A673 (cell line): ENCODE measurements around the gene KEAP1. TPM values are rescaled to one million over a fixed set of nuclear protein-coding genes. Genes with fewer than 3 reads are reported as not detected.

Experiments used
- BruUV-seq: library from RNA; stranded (reverse); fragments of 400-500 nt; replicated peaks from 2 replicates; lab custom pipeline; 2021; lab: Mats Ljungman, UMichigan
- CTCF ChIA-PET: fragments of 300-600 bp; sonication (Branson Sonifier 250); formaldehyde crosslinking; loops from one replicate; lab custom pipeline; 2022; ENCODE audit warnings: antibody characterized with exemption; lab: Charles Lee
- POLR2A ChIA-PET: fragments of 300-600 bp; sonication (Branson Sonifier 250); formaldehyde crosslinking; loops from one replicate; lab custom pipeline; 2022; ENCODE audit warnings: antibody characterized with exemption; ENCODE audit not compliant: low non-redundant PET; lab: Charles Lee
- DNase-seq: peaks from one replicate; pipeline ENCODE4 v3.0.0-alpha.2; 2015; ENCODE audit warnings: low spot score
- H3K27ac ChIP-seq: fragments of 200-600 bp; sonication (generic); 2 replicates; pipeline ENCODE4 v1.5.1; 2016; ENCODE audit warnings: mixed run types, low read depth, mild to moderate bottlenecking, mixed read lengths, antibody characterized with exemption, low read length; ENCODE audit not compliant: poor library complexity, severe bottlenecking
- H3K27me3 ChIP-seq: fragments of 200-600 bp; sonication (generic); replicated peaks from 2 replicates; pipeline ENCODE4 v1.6.1; 2017; ENCODE audit warnings: mixed run types, low read depth, mild to moderate bottlenecking, mixed read lengths, antibody characterized with exemption, low read length; ENCODE audit not compliant: insufficient read depth, poor library complexity
- H3K36me3 ChIP-seq: fragments of 200-600 bp; sonication (generic); 2 replicates; pipeline ENCODE4 v1.6.1; 2016; ENCODE audit warnings: mixed run types, mild to moderate bottlenecking, mixed read lengths, antibody characterized with exemption, low read length; ENCODE audit not compliant: insufficient read depth, poor library complexity, severe bottlenecking
- H3K4me1 ChIP-seq: fragments of 200-600 bp; sonication (generic); 2 replicates; pipeline ENCODE4 v1.6.1; 2017; ENCODE audit warnings: mixed run types, mild to moderate bottlenecking, mixed read lengths, antibody characterized with exemption, low read length; ENCODE audit not compliant: insufficient read depth, poor library complexity, severe bottlenecking
- H3K4me3 ChIP-seq: fragments of 200-600 bp; sonication (generic); 2 replicates; pipeline ENCODE4 v1.5.1; 2016; ENCODE audit warnings: low read depth, mixed run types, mild to moderate bottlenecking, mixed read lengths, low read length; ENCODE audit not compliant: poor library complexity, severe bottlenecking
- H3K9me3 ChIP-seq: fragments of 200-600 bp; sonication (generic); 2 replicates; pipeline ENCODE4 v1.6.1; 2016; ENCODE audit warnings: mixed run types, low read depth, mild to moderate bottlenecking, mixed read lengths, antibody characterized with exemption, low read length; ENCODE audit not compliant: poor library complexity, severe bottlenecking
- EZH2 ChIP-seq: fragments of 200-600 bp; sonication (generic); IDR thresholded peaks from 2 replicates; pipeline ENCODE4 v1.6.1; 2017; ENCODE audit warnings: borderline replicate concordance, low read depth, mild to moderate bottlenecking, mixed read lengths, antibody characterized with exemption, low read length; ENCODE audit not compliant: poor library complexity, severe bottlenecking
- intact Hi-C: fragments of 100-400 bp; cut with micrococcal nuclease; formaldehyde crosslinking; loops from one replicate; pipeline ENCODE4 v1.10.0; 2022; ENCODE audit not compliant: unreplicated experiment
- total RNA-seq: library from RNA; stranded (reverse); gene quantifications from 2 replicates; pipeline ENCODE4 v1.2.3, GENCODE V29; 2021
- TF ChIP-seq, protein P1 (sequence below): fragments of 300-800, 200-600 bp; sonication (generic); conservative IDR thresholded peaks from 2 replicates; pipeline ENCODE4 v1.5.1; 2017; ENCODE audit warnings: low read depth, mild to moderate bottlenecking, antibody characterized with exemption, low read length, moderate library complexity, mixed read lengths

KEAP1 gene
- total RNA-seq, 1 experiment from 2014 or later, result 112 TPM

DNA sequence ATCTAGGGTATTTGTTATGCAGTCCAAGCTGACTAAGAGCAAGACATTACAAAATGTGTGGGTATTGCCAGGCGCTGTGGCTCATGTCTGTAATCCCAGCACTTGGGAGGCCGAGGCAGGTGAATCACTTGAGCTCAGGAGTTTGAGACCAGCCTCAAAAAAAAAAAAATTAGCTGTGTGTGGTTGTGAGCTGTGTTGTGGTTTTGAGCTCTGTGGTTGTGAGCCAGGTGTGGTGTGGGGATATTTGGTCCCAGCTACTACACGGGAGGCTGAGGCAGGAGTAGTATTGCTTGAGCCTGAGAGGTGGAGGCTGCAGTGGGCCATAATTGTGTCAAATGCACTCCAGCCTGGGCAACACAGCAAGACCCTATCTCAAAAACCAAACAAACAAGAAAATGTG is 5.6 kb upstream of the KEAP1 start:
- H3K4me1 ChIP-seq, result no peaks in the 10 kb centered on the region

DNA sequence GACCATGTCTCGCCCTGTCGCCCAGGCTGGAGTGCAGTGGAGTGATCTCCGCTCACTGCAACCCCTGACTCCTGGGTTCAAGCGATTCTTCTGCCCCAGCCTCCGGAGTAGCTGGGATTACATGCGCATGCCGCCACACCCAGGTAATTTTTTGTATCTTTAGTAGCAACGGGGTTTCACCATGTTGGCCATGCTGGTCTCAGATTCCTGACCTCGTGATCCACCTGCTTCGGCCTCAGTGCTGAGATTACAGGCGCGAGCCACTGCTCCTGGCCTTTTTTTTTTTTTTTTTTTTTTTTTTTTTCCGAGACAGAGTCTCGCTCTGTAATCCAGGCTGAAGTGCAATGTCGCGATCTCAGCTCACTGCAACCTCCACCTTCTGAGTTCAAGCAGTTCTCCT is 4.9 kb upstream of the KEAP1 start:
- TF ChIP-seq, protein P1, sequence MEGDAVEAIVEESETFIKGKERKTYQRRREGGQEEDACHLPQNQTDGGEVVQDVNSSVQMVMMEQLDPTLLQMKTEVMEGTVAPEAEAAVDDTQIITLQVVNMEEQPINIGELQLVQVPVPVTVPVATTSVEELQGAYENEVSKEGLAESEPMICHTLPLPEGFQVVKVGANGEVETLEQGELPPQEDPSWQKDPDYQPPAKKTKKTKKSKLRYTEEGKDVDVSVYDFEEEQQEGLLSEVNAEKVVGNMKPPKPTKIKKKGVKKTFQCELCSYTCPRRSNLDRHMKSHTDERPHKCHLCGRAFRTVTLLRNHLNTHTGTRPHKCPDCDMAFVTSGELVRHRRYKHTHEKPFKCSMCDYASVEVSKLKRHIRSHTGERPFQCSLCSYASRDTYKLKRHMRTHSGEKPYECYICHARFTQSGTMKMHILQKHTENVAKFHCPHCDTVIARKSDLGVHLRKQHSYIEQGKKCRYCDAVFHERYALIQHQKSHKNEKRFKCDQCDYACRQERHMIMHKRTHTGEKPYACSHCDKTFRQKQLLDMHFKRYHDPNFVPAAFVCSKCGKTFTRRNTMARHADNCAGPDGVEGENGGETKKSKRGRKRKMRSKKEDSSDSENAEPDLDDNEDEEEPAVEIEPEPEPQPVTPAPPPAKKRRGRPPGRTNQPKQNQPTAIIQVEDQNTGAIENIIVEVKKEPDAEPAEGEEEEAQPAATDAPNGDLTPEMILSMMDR, result no peak
- no peak for TF ChIP-seq EZH2
- peaks cover 11% of the 10 kb centered on the region for H3K27me3 ChIP-seq
- no peak for DNase-seq
- H3K4me3 ChIP-seq, result no peak overlapping the region
- BruUV-seq, result no TSS peak
- no peaks in the 10 kb centered on the region for H3K36me3 ChIP-seq
- no peak overlapping the region for H3K27ac ChIP-seq
- no peaks in the 10 kb centered on the region for H3K4me1 ChIP-seq
- no peaks in the 10 kb centered on the region for H3K9me3 ChIP-seq
- intact Hi-C loops, result loop anchor here (5.0 kb wide), 1 partner anchor 189 kb away; no protein-coding TSS in a partner anchor
- POLR2A ChIA-PET, result no interaction called here
- CTCF ChIA-PET, result interaction anchor here (0.6 kb wide), 1 partner anchor 29 kb away, joined by 6 read pairs; no protein-coding TSS in a partner anchor

More for the DNA sequence above, 5.6 kb upstream of the KEAP1 start:
- TF ChIP-seq EZH2, result no peak
- TF ChIP-seq, protein P1, result no peak
- no TSS peak for BruUV-seq
- Histone ChIP-seq H3K27me3 (peaks cover 18% of the 10 kb centered on the region), H3K4me3 (no peak overlapping the region), H3K27ac (no peak overlapping the region), H3K36me3 (no peaks in the 10 kb centered on the region), H3K9me3 (no peaks in the 10 kb centered on the region)
- intact Hi-C loops, result loop anchor here (5.0 kb wide), 1 partner anchor 189 kb away; no protein-coding TSS in a partner anchor
- CTCF ChIA-PET, result no interaction called here
- no peak for DNase-seq
- POLR2A ChIA-PET, result no interaction called here

DNA sequence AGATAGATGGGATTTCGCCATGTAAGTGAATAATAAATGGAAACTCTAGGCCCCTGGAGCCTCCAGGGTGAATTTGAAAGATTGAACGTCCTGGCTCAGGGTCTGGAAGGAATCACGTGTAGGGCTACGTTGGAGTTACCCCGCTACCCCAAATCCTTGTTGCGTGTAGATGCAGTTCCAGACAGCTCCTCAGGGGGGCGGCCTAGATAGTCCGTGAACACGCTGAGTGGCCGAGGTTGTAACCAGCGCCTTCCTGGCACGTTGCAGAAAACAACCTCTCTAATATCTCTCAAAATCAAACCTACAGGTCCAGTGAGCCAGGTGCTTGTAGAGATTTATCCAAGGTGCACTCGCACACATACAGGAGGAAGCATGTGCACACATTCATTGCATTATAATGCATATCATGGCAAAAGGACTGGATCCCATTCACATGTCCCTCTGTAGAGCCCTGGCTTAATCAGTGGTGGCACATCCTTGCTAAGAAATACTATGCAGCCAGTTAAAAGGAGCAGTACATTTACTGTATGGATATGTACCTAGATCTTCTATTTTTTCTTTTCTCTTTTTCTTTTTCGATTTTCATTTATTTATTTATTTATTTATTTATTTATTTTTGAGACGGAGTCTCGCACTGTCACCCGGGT is 2.5 kb upstream of the KEAP1 start:
- no peak overlapping the region for H3K27ac ChIP-seq
- intact Hi-C loops, result loop anchor here (5.0 kb wide), 1 partner anchor 192 kb away; no protein-coding TSS in a partner anchor
- no peaks in the 10 kb centered on the region for H3K9me3 ChIP-seq
- no TSS peak for BruUV-seq
- peak; percentile 86 for DNase-seq
- H3K4me3 ChIP-seq, result no peak overlapping the region
- no peak for TF ChIP-seq EZH2
- TF ChIP-seq, protein P1, result peak; percentile 84
- ChIA-PET CTCF (interaction anchor here (0.7 kb wide), 1 partner anchor 138 kb away, joined by 4 read pairs; no protein-coding TSS in a partner anchor), POLR2A (no interaction called here)
- H3K36me3 ChIP-seq, result no peaks in the 10 kb centered on the region
- H3K4me1 ChIP-seq, result no peaks in the 10 kb centered on the region
- H3K27me3 ChIP-seq, result no peaks in the 10 kb centered on the region
